B cell (primary cell): Measurements from ENCODE around the gene TFF3. TPM values are rescaled to one million over a fixed set of nuclear protein-coding genes. Genes with fewer than 3 reads are reported as not detected.

Experiments
- ATAC-seq: fragments of 200-7000 bp; cut with Tn5 transposase; one replicate; pipeline ENCODE4 v1.10.0; 2021; ENCODE audit warnings: low read depth, mild to moderate bottlenecking, moderate number of reproducible peaks, moderate library complexity
- CTCF ChIA-PET: fragments of 350-600 bp; sonication (Branson Sonifier 250); formaldehyde crosslinking; loops from one replicate; lab custom pipeline; 2021; ENCODE audit warnings: antibody characterized with exemption, inconsistent platforms; lab: Charles Lee
- POLR2A ChIA-PET: fragments of 350-600 bp; sonication (Branson Sonifier 250); formaldehyde crosslinking; loops from one replicate; lab custom pipeline; 2021; ENCODE audit warnings: antibody characterized with exemption; lab: Charles Lee
- DNase-seq: peaks from one replicate; pipeline ENCODE4 v3.0.0; 2013
- H2AFZ ChIP-seq: 2 replicates; pipeline ENCODE4 v1.6.1; 2012; ENCODE audit warnings: mild to moderate bottlenecking, low read depth, low read length; ENCODE audit not compliant: insufficient read depth, poor library complexity, severe bottlenecking
- H3K27ac ChIP-seq, 2 donors: 1 replicate in 1 of 2; 2 replicates in 1 of 2; pipeline ENCODE4 v1.5.1; 2012 to 2013; ENCODE audit warnings: low read length in 2 of 2, mild to moderate bottlenecking in 2 of 2, moderate library complexity in 1 of 2
- H3K27me3 ChIP-seq, 4 experiments: fragments of 200-600 bp in 1 of 4; sonication (generic) in 1 of 4; replicated peaks in 1 of 4; 1 replicate in 2 of 4; 2 replicates in 2 of 4; pipeline versions ENCODE4 v1.6.1 to v1.7.0; 2013 to 2016; ENCODE audit warnings: low read length in 3 of 4, mild to moderate bottlenecking in 2 of 4, mixed read lengths in 1 of 4, moderate library complexity in 1 of 4; ENCODE audit not compliant: insufficient read depth in 4 of 4, control insufficient read depth in 3 of 4; ENCODE audit errors: control extremely low read depth in 1 of 4
- H3K36me3 ChIP-seq, 2 experiments: replicated peaks in 1 of 2; 1 replicate in 1 of 2; 2 replicates in 1 of 2; pipeline versions ENCODE4 v1.6.1 to v1.7.1; 2013; ENCODE audit warnings: low read length in 1 of 2; ENCODE audit not compliant: insufficient read depth in 2 of 2, control insufficient read depth in 1 of 2; ENCODE audit errors: control extremely low read depth in 1 of 2, extremely low read depth in 1 of 2
- H3K4me1 ChIP-seq, 2 donors: fragments of 200-600 bp in 1 of 2; sonication (generic) in 1 of 2; 1 replicate in 1 of 2; 2 replicates in 1 of 2; pipeline versions ENCODE4 v1.5.1 to v1.6.1; 2013 to 2017; ENCODE audit warnings: low read length in 2 of 2; ENCODE audit not compliant: control insufficient read depth in 2 of 2, insufficient read depth in 2 of 2
- H3K4me2 ChIP-seq: replicated peaks from 2 replicates; pipeline ENCODE3; 2012; ENCODE audit warnings: mild to moderate bottlenecking, low read depth, low read length; ENCODE audit not compliant: poor library complexity, severe bottlenecking
- H3K4me3 ChIP-seq, 5 experiments: fragments of 200-600 bp in 1 of 5; sonication (generic) in 1 of 5; 1 replicate in 3 of 5; 2 replicates in 2 of 5; pipeline versions ENCODE4 v1.5.1 to v1.7.0; 2011 to 2016; ENCODE audit warnings: low read length in 4 of 5, mild to moderate bottlenecking in 4 of 5, low read depth in 2 of 5, control low read depth in 1 of 5, moderate library complexity in 1 of 5; ENCODE audit not compliant: insufficient read depth in 1 of 5; ENCODE audit errors: control extremely low read depth in 1 of 5, extremely low read depth in 1 of 5
- H3K79me2 ChIP-seq: fragments of 200-600 bp; sonication (generic); one replicate; pipeline ENCODE4 v1.6.0; 2016; ENCODE audit warnings: low read length; ENCODE audit not compliant: control insufficient read depth, insufficient read depth
- H3K9ac ChIP-seq: fragments of 200-600 bp; sonication (generic); 2 replicates; pipeline ENCODE4 v1.6.1; 2017; ENCODE audit warnings: mild to moderate bottlenecking, low read length, moderate library complexity
- H3K9me3 ChIP-seq, 3 donors: one replicate each; pipeline versions ENCODE4 v1.6.1 to v1.7.1; 2013; ENCODE audit warnings: low read length in 2 of 3; ENCODE audit not compliant: control insufficient read depth in 2 of 3, insufficient read depth in 1 of 3; ENCODE audit errors: control extremely low read depth in 1 of 3
- H4K20me1 ChIP-seq: 2 replicates; pipeline ENCODE4 v1.6.0; 2012; ENCODE audit warnings: mild to moderate bottlenecking, low read length; ENCODE audit not compliant: insufficient read depth, control insufficient read depth, poor library complexity, severe bottlenecking
- H3K27ac Mint-ChIP-seq: one replicate; pipeline ENCODE4 v1.8.0; 2021; ENCODE audit warnings: mixed read lengths
- H3K27me3 Mint-ChIP-seq: one replicate; pipeline ENCODE4 v1.8.0; 2021; ENCODE audit warnings: mixed read lengths
- H3K4me1 Mint-ChIP-seq: one replicate; pipeline ENCODE4 v1.8.0; 2021; ENCODE audit warnings: mixed read lengths
- H3K4me3 Mint-ChIP-seq: one replicate; pipeline ENCODE4 v1.8.0; 2021; ENCODE audit warnings: mixed read lengths
- H3K9me3 Mint-ChIP-seq: one replicate; pipeline ENCODE4 v1.8.0; 2022; ENCODE audit warnings: mixed read lengths; ENCODE audit not compliant: insufficient read depth
- EZH2 ChIP-seq: IDR thresholded peaks from 2 replicates; pipeline ENCODE4 v1.6.1; 2012; ENCODE audit warnings: borderline replicate concordance, low read depth, mild to moderate bottlenecking, moderate library complexity, low read length; ENCODE audit not compliant: insufficient read depth, poor library complexity, severe bottlenecking
- WGBS: methylation state at CpG from one replicate; pipeline ENCODE4 v1.1.5; 2013; ENCODE audit warnings: missing lambda C conversion rate; ENCODE audit not compliant: insufficient coverage; 5-methylcytosine and 5-hydroxymethylcytosine counted together
- intact Hi-C: fragments of 100-400 bp; cut with micrococcal nuclease; formaldehyde crosslinking; loops from one replicate; pipeline ENCODE4 v1.10.0; 2022
- polyA plus RNA-seq: library from polyadenylated mRNA; depleted of rRNA; stranded (reverse); fragments of >200 nt; gene quantifications from 2 replicates; pipeline ENCODE4 v1.2.3, GENCODE V29; 2012
- total RNA-seq, 2 donors: library from RNA; stranded (reverse); fragments of 120-200 nt in 1 of 2; gene quantifications; 1 replicate in 1 of 2; 2 replicates in 1 of 2; pipeline versions ENCODE4 v1.2.3 to v1.2.4, GENCODE V29; 2013 to 2022
- TF ChIP-seq, protein P1 (sequence below): fragments of 200-600 bp; IDR thresholded peaks from one replicate; pipeline ENCODE4 v1.8.0; 2022; ENCODE audit warnings: antibody characterized with exemption, mild to moderate bottlenecking

Gene TFF3
- total and polyA plus RNA-seq, 2 donors (not counting 1 experiment from before 2014, with no cell fraction given): not detected

DNA sequence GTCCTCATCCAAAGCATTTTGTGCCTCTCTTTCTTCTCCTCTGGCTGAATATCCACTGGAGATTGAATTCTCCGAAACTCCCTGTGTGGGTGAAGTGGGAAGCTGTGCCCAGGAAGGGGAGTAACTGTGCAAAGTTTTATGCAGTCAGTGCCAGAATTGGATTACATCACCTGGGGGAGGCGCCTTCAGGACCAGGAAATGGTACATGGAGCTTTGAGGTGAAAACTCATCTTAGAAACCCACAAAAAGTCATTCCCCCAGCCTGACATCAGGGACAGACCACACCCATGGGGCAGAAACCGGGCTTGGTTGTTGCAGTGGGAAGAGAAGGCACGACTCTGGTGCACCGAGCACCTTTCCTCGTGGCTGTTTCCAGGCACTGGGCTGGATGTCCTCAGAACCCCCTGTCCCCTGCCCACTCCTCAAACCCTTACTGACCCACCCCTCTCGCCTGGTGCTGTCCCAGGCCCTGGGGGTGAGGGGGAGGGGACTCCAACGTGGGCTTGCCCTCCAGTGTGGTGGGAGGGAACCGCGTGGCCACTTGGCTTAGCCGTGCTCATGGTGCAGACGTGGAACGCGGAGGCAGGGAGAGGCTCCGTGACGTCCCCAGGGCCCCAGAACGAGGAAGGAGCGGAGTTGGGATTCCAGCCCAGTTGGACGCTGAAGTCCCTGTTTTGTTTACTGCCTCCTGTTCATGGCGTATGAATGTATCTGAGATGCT lies 15.7 kb downstream of the TFF3 start:
- no peak for TF ChIP-seq EZH2
- TF ChIP-seq, protein P1, sequence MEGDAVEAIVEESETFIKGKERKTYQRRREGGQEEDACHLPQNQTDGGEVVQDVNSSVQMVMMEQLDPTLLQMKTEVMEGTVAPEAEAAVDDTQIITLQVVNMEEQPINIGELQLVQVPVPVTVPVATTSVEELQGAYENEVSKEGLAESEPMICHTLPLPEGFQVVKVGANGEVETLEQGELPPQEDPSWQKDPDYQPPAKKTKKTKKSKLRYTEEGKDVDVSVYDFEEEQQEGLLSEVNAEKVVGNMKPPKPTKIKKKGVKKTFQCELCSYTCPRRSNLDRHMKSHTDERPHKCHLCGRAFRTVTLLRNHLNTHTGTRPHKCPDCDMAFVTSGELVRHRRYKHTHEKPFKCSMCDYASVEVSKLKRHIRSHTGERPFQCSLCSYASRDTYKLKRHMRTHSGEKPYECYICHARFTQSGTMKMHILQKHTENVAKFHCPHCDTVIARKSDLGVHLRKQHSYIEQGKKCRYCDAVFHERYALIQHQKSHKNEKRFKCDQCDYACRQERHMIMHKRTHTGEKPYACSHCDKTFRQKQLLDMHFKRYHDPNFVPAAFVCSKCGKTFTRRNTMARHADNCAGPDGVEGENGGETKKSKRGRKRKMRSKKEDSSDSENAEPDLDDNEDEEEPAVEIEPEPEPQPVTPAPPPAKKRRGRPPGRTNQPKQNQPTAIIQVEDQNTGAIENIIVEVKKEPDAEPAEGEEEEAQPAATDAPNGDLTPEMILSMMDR: no peak
- Mint-ChIP-seq H3K27ac (no peak overlapping the region), H3K4me1 (peaks cover 4% of the 10 kb centered on the region), H3K9me3 (no peaks in the 10 kb centered on the region), H3K27me3 (no peaks in the 10 kb centered on the region), H3K4me3 (no peak overlapping the region)
- no peaks in the 10 kb centered on the region for H3K4me1 ChIP-seq
- H3K36me3 ChIP-seq: peaks cover 0 to 23% of the 10 kb centered on the region in 2 experiments
- no peak overlapping the region for H3K27ac ChIP-seq
- H3K9ac ChIP-seq: no peak overlapping the region
- no peak overlapping the region for H2AFZ ChIP-seq
- H3K27me3 ChIP-seq: no peaks in the 10 kb centered on the region
- POLR2A ChIA-PET: no interaction called here
- DNase-seq (no peak), ATAC-seq (no peak)
- no peaks in the 10 kb centered on the region for H3K9me3 ChIP-seq
- H3K4me3 ChIP-seq: no peak overlapping the region
- H3K79me2 ChIP-seq: no peaks in the 10 kb centered on the region
- 90% methylated on average over 17 of the region's 20 CpGs for WGBS
- H3K4me2 ChIP-seq: no peak overlapping the region
- H4K20me1 ChIP-seq: no peaks in the 10 kb centered on the region
- intact Hi-C loops: no loop called here
- CTCF ChIA-PET: interaction anchor here (1.4 kb wide), 1 partner anchor 40 kb away, joined by 4 read pairs; no protein-coding TSS in a partner anchor

DNA sequence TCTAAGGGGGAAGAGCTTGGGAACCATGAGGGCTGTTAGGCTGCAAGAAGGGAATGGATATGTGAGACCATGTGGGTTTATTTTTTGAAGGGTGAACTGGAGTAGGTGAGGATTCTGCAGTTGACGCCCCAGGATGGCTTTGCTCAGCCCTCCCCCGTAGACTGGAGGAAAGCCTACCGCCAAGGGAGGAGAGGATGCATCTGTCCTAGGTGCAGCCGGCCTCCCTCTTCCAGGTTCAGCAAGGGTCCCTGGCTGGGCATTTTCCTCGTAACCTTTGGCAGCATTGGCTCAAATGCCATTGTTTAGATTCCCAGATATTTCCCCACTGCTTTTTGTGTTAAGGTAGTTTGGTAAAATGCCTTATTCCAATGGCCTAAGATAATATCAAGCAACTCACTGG lies 16.6 kb downstream of the TFF3 start:
- Mint-ChIP-seq H3K4me1 (peaks cover 4% of the 10 kb centered on the region), H3K27me3 (no peaks in the 10 kb centered on the region), H3K9me3 (no peaks in the 10 kb centered on the region), H3K27ac (no peak overlapping the region), H3K4me3 (no peak overlapping the region)
- no peaks in the 10 kb centered on the region for H3K79me2 ChIP-seq
- ChIA-PET POLR2A (no interaction called here), CTCF (interaction anchor here (1.4 kb wide), 1 partner anchor 39 kb away, joined by 4 read pairs; no protein-coding TSS in a partner anchor)
- H3K27ac ChIP-seq: no peak overlapping the region
- TF ChIP-seq, protein P1: no peak
- no peak for TF ChIP-seq EZH2
- H4K20me1 ChIP-seq: no peaks in the 10 kb centered on the region
- H3K9ac ChIP-seq: no peak overlapping the region
- WGBS: 95% methylated on average over 4 of the region's 5 CpGs
- no peaks in the 10 kb centered on the region for H3K9me3 ChIP-seq
- H3K36me3 ChIP-seq: peaks cover 0 to 26% of the 10 kb centered on the region in 2 experiments
- H3K4me3 ChIP-seq: no peak overlapping the region
- H3K4me2 ChIP-seq: no peak overlapping the region
- no peak overlapping the region for H2AFZ ChIP-seq
- intact Hi-C loops: no loop called here
- no peaks in the 10 kb centered on the region for H3K4me1 ChIP-seq
- no peak for ATAC-seq
- DNase-seq: no peak
- no peaks in the 10 kb centered on the region for H3K27me3 ChIP-seq
